ENCODE measurements around the gene PEG3. TPM values are rescaled to one million over a fixed set of nuclear protein-coding genes. Genes with fewer than 3 reads are reported as not detected.

Gene PEG3
- total RNA-seq, 1 donor from 2014 or later = not detected

DNA sequence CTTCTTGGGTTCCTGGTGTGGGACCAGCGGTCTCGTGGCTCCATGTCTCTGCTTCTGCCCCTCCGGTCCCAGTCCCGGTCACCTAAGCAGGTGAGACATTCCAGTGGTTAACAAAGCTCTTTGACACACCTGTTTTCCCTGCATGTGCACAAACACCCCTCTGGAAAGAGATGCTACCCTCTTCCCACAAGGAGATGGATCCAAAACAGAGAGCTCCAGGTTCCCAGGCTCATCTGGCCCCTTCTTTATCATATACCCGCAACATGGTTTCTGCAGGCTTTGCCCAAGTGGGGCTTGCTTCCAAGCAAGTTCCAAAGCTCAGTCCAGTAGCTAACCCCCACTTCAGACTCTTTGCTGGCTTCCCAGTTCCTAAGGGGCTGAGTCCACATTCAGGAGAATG lies 17.8 kb downstream of the PEG3 start:
- TF ChIP-seq CTCF (conservative IDR thresholded peaks at IDR 0.05) = no peak
- peaks cover 14% of the 10 kb centered on the region for H3K9me3 Mint-ChIP-seq

GRCh38 chr19:56821675-56822074 lies 18.9 kb downstream of the PEG3 start:
- no peak for TF ChIP-seq CTCF (conservative IDR thresholded peaks at IDR 0.05)
- no peaks in the 10 kb centered on the region for H3K36me3 Mint-ChIP-seq
- H3K4me1 Mint-ChIP-seq (ENCODE audit: unreplicated experiment) = no peaks in the 10 kb centered on the region
- no peak for DNase-seq (ENCODE audit: extremely low spot score, unreplicated experiment)
- H3K27me3 Mint-ChIP-seq = no peaks in the 10 kb centered on the region
- H3K4me3 Mint-ChIP-seq = no peak overlapping the region
- no peak overlapping the region for H3K27ac Mint-ChIP-seq
- H3K9me3 Mint-ChIP-seq = peaks cover 18% of the 10 kb centered on the region

More for the DNA sequence above, 17.8 kb downstream of the PEG3 start:
- Mint-ChIP-seq H3K27me3 (no peaks in the 10 kb centered on the region), H3K4me1 (ENCODE audit: unreplicated experiment) (no peaks in the 10 kb centered on the region), H3K27ac (no peak overlapping the region), H3K36me3 (no peaks in the 10 kb centered on the region), H3K4me3 (no peak overlapping the region)
- DNase-seq (ENCODE audit: extremely low spot score, unreplicated experiment) = no peak

DNA sequence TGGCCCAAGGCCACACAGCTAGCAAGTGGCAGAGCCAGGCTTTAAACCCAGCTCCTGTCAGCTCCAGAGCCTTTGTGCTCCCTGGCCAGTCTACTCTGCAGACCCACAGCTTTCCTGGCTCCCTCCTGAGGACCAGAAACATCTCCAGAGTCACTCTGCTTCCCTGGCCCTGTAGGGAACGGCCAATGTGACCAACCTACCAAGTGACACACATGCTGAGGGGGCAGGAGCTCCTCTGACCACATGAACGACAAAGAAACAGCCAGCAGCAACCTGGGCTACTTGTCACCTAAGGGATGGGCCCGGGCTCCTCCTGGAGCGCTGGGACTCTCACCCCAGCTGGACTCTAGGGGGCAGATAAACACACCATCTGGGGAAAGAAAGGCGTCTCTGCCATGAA lies 19.3 kb downstream of the PEG3 start:
- H3K27ac Mint-ChIP-seq = no peak overlapping the region
- H3K27me3 Mint-ChIP-seq = no peaks in the 10 kb centered on the region
- H3K9me3 Mint-ChIP-seq = peaks cover 20% of the 10 kb centered on the region
- no peaks in the 10 kb centered on the region for H3K4me1 Mint-ChIP-seq (ENCODE audit: unreplicated experiment)
- no peak overlapping the region for H3K4me3 Mint-ChIP-seq
- no peak for TF ChIP-seq CTCF (conservative IDR thresholded peaks at IDR 0.05)
- H3K36me3 Mint-ChIP-seq = no peaks in the 10 kb centered on the region
- DNase-seq (ENCODE audit: extremely low spot score, unreplicated experiment) = no peak

GRCh38 chr19:56819166-56819565 lies 21.4 kb downstream of the PEG3 start:
- H3K27ac Mint-ChIP-seq = no peak overlapping the region
- DNase-seq (ENCODE audit: extremely low spot score, unreplicated experiment) = no peak
- H3K4me1 Mint-ChIP-seq (ENCODE audit: unreplicated experiment) = no peaks in the 10 kb centered on the region
- TF ChIP-seq CTCF (conservative IDR thresholded peaks at IDR 0.05) = no peak
- H3K27me3 Mint-ChIP-seq = no peaks in the 10 kb centered on the region
- peaks cover 20% of the 10 kb centered on the region for H3K9me3 Mint-ChIP-seq
- H3K36me3 Mint-ChIP-seq = no peaks in the 10 kb centered on the region
- no peak overlapping the region for H3K4me3 Mint-ChIP-seq

GRCh38 chr19:56814656-56815055 lies 25.9 kb downstream of the PEG3 start:
- H3K4me3 Mint-ChIP-seq = no peak overlapping the region
- no peak for DNase-seq (ENCODE audit: extremely low spot score, unreplicated experiment)
- H3K9me3 Mint-ChIP-seq = peaks cover 23% of the 10 kb centered on the region
- no peaks in the 10 kb centered on the region for H3K36me3 Mint-ChIP-seq
- H3K27me3 Mint-ChIP-seq = no peaks in the 10 kb centered on the region
- TF ChIP-seq CTCF (conservative IDR thresholded peaks at IDR 0.05) = no peak
- no peak overlapping the region for H3K27ac Mint-ChIP-seq
- H3K4me1 Mint-ChIP-seq (ENCODE audit: unreplicated experiment) = no peaks in the 10 kb centered on the region

DNA sequence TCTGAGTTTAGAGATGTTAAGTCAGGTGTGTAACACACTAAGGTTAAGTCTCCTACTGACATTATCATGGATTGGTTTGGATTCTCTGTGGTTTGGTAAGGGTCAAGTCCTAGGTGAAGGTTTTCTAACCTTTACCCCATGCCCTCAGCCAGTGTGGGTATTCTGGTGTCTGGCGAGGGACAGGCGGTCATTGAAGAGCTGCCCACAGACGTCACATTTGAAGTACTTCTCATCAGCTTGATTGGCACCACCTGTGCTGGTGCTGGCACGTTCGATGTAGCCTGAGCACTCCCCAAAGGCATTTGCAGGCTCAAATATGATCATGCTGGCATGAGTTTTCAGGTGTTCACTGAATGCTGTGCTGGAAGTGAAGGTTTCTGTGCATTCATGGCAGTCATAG lies 27.0 kb downstream of the PEG3 start:
- Mint-ChIP-seq H3K36me3 (no peaks in the 10 kb centered on the region), H3K27me3 (no peaks in the 10 kb centered on the region), H3K27ac (no peak overlapping the region), H3K4me1 (ENCODE audit: unreplicated experiment) (no peaks in the 10 kb centered on the region), H3K9me3 (peaks cover 17% of the 10 kb centered on the region), H3K4me3 (no peak overlapping the region)
- no peak for TF ChIP-seq CTCF (conservative IDR thresholded peaks at IDR 0.05)
- no peak for DNase-seq (ENCODE audit: extremely low spot score, unreplicated experiment)
